ENCODE measurements around the gene IL4R. TPM values are rescaled to one million over a fixed set of nuclear protein-coding genes. Genes with fewer than 3 reads are reported as not detected.

IL4R gene
- total RNA-seq, 2 experiments from 2014 or later, result 73.1 to 82.8 TPM

GRCh38 chr16:27312580-27313421 is 973 bp upstream of the IL4R start:
- no TSS peak for BruUV-seq (replicated peaks)
- H3K4me1 ChIP-seq (ENCODE audit: insufficient read depth, low read length, poor library complexity, severe bottlenecking), result peaks cover 46% of the 10 kb centered on the region
- H3K27ac ChIP-seq (ENCODE audit: low read depth, low read length, poor library complexity, severe bottlenecking), result no peak overlapping the region
- ChIA-PET CTCF (ENCODE audit: unreplicated experiment) (no interaction called here), POLR2A (interaction anchor here (0.6 kb wide), 2 partner anchors 14 to 625 kb away, joined by 3 to 4 read pairs; no protein-coding TSS in a partner anchor)
- H4K20me1 ChIP-seq (ENCODE audit: insufficient read depth, low read length), result peaks cover 4% of the 10 kb centered on the region; the same call in 1 of the 2 replicates
- peak overlapping the region; percentile 86 for H2AFZ ChIP-seq (ENCODE audit: low read length)
- H3K9me3 ChIP-seq (ENCODE audit: low read length), result peaks cover 15% of the 10 kb centered on the region; the same call in 1 of the 2 replicates
- intact Hi-C loops (cut with micrococcal nuclease; ENCODE audit: unreplicated experiment), result no loop called here
- TF ChIP-seq EZH2phosphoT487 (IDR thresholded peaks at IDR 0.05; ENCODE audit: borderline replicate concordance, low read depth, low read length) (no peak), CTCF (conservative IDR thresholded peaks at IDR 0.05; ENCODE audit: low read length) (no peak)
- H3K9me2 ChIP-seq (ENCODE audit: insufficient read depth, low read length), result no peaks in the 10 kb centered on the region
- no peak for DNase-seq (ENCODE audit: low spot score)
- peak overlapping the region; percentile 94 for H3K4me2 ChIP-seq (ENCODE audit: low read length)
- H3K36me3 ChIP-seq (ENCODE audit: insufficient read depth, low read length), result no peaks in the 10 kb centered on the region
- peak overlapping the region; percentile 93 for H3K4me3 ChIP-seq (ENCODE audit: low read depth, low read length, poor library complexity, severe bottlenecking)
- peaks cover 12% of the 10 kb centered on the region; the same call in 1 of the 2 replicates for H3K79me2 ChIP-seq (ENCODE audit: insufficient read depth, low read depth, low read length)

- Histone ChIP-seq H4K20me1 (ENCODE audit: insufficient read depth, low read length) (peaks cover 4% of the 10 kb centered on the region; the same call in 1 of the 2 replicates), H3K79me2 (ENCODE audit: insufficient read depth, low read depth, low read length) (peaks cover 20% of the 10 kb centered on the region; the same call in 1 of the 2 replicates), H3K9me3 (ENCODE audit: low read length) (peaks cover under 1% of the 10 kb centered on the region; the same call in 1 of the 2 replicates), H3K4me3 (ENCODE audit: low read depth, low read length, poor library complexity, severe bottlenecking) (peak overlapping the region; percentile 93), H2AFZ (ENCODE audit: low read length) (peak overlapping the region; percentile 86), H3K9me2 (ENCODE audit: insufficient read depth, low read length) (no peaks in the 10 kb centered on the region), H3K4me1 (ENCODE audit: insufficient read depth, low read length, poor library complexity, severe bottlenecking) (peaks cover 59% of the 10 kb centered on the region), H3K4me2 (ENCODE audit: low read length) (peak overlapping the region; percentile 94), H3K27ac (ENCODE audit: low read depth, low read length, poor library complexity, severe bottlenecking) (peak overlapping the region; percentile 30), H3K36me3 (ENCODE audit: insufficient read depth, low read length) (no peaks in the 10 kb centered on the region; the same call in 1 of the 2 replicates)
- ChIA-PET POLR2A (no interaction called here), CTCF (ENCODE audit: unreplicated experiment) (no interaction called here)
- intact Hi-C loops (cut with micrococcal nuclease; ENCODE audit: unreplicated experiment), result loop anchor here (2.0 kb wide), 1 partner anchor 79 kb away; no protein-coding TSS in a partner anchor
- no peak for DNase-seq (ENCODE audit: low spot score)
- TF ChIP-seq EZH2phosphoT487 (IDR thresholded peaks at IDR 0.05; ENCODE audit: borderline replicate concordance, low read depth, low read length) (no peak), CTCF (conservative IDR thresholded peaks at IDR 0.05; ENCODE audit: low read length) (no peak)
- BruUV-seq (replicated peaks), result no TSS peak
These were observed 468 bp downstream of the IL4R start for GRCh38 chr16:27314161-27314723.

Data from OCI-LY7 (cell line).